Measurements from ENCODE around the gene NANP. TPM values are rescaled to one million over a fixed set of nuclear protein-coding genes. Genes with fewer than 3 reads are reported as not detected.
A peak's percentile ranks its signal among the peaks of the same experiment; 100 is the strongest.

The NANP gene
- total RNA-seq, 1 experiment from 2014 or later = 7.1 TPM

DNA sequence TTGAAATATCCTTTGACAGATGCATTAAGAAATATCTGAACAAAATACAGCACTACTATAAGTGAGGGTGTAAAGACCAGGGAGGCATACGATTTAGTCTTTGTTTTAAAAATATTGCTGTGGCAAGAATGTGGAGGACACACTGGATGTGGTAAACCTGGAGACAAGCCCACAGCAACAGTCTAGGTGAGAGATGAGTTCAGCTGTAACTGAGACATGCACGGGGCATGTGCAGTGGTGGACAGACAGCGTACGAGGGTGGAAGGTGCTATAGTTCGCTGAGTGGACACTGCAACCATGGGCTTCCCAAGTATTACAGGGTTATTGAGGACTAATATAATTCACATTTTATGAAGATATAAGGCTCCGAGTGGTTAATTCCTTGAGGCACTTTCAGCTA, 1.8 kb downstream of the NANP start:
- Histone ChIP-seq H3K14ac (ENCODE audit: insufficient read depth, low read length) (no peak overlapping the region), H2BK12ac (ENCODE audit: insufficient read length, low read depth, low read length) (no peak overlapping the region), H3T11ph (ENCODE audit: low read length) (no peak overlapping the region), H2BK20ac (ENCODE audit: low read depth, low read length, poor library complexity, severe bottlenecking) (no peak overlapping the region), H2BK120ac (ENCODE audit: low read depth, low read length, poor library complexity, severe bottlenecking) (no peak overlapping the region), H3K9me3 (ENCODE audit: control insufficient read depth, low read depth, low read length) (no peaks in the 10 kb centered on the region), H2BK5ac (ENCODE audit: insufficient read length, low read length) (no peak overlapping the region), H4K91ac (ENCODE audit: insufficient read length, low read depth, low read length) (no peak overlapping the region), H4K20me1 (ENCODE audit: control insufficient read depth, insufficient read depth, insufficient read length) (no peaks in the 10 kb centered on the region), H3K79me1 (ENCODE audit: insufficient read depth, low read depth, low read length, poor library complexity, severe bottlenecking) (no peaks in the 10 kb centered on the region), H2AFZ (ENCODE audit: low read length) (no peak overlapping the region), H3K9ac (ENCODE audit: extremely low read depth, insufficient read length, low read length) (no peak overlapping the region), H3K4ac (ENCODE audit: low read depth, low read length) (no peak overlapping the region), H3K23ac (ENCODE audit: insufficient read length, low read depth, low read length) (no peak overlapping the region), H3K23me2 (ENCODE audit: insufficient read length, low read depth, low read length, poor library complexity, severe bottlenecking) (peaks cover 17% of the 10 kb centered on the region), H3K18ac (ENCODE audit: insufficient read length, low read depth, low read length) (no peak overlapping the region), H3K56ac (ENCODE audit: insufficient read length, low read depth, low read length) (no peak overlapping the region), H2AK5ac (ENCODE audit: insufficient read length, low read length) (no peak overlapping the region), H3K79me2 (ENCODE audit: insufficient read depth, low read length) (no peaks in the 10 kb centered on the region), H3K27me3 (ENCODE audit: insufficient read depth, low read length) (no peaks in the 10 kb centered on the region; the same call in 1 of the 2 replicates), H2BK15ac (ENCODE audit: low read depth, low read length) (no peak overlapping the region), H3K4me1 (ENCODE audit: insufficient read depth, low read length) (no peaks in the 10 kb centered on the region), H4K5ac (ENCODE audit: insufficient read length, low read depth, low read length) (no peak overlapping the region), H4K8ac (replicated peaks; ENCODE audit: insufficient read length, low read depth, low read length) (no peak overlapping the region), H3K27ac (ENCODE audit: insufficient read length, low read depth, low read length) (no peak overlapping the region), H3K4me2 (ENCODE audit: insufficient read depth, insufficient read length, low read length) (no peak overlapping the region)
- Mint-ChIP-seq H3K4me3 (peak overlapping the region; percentile 83 to 84), H3K4me1 (peaks cover 35 to 40% of the 10 kb centered on the region in 2 experiments), H3K27me3 (ENCODE audit: low read depth) (peaks cover 15% of the 10 kb centered on the region), H3K27ac (peak overlapping the region in 1 of 3 experiments; percentile 6; a peak in 1 of 7 replicates), H3K9me3 (peaks cover 3 to 6% of the 10 kb centered on the region in 2 experiments; a peak in 3 of 5 replicates), H3K36me3 (ENCODE audit: insufficient read depth in 1 of 3, low read depth in 3 of 3) (peaks cover 0 to 7% (median 0%) of the 10 kb centered on the region in 3 experiments; a peak in 4 of 7 replicates)
- TF ChIP-seq, protein P1, sequence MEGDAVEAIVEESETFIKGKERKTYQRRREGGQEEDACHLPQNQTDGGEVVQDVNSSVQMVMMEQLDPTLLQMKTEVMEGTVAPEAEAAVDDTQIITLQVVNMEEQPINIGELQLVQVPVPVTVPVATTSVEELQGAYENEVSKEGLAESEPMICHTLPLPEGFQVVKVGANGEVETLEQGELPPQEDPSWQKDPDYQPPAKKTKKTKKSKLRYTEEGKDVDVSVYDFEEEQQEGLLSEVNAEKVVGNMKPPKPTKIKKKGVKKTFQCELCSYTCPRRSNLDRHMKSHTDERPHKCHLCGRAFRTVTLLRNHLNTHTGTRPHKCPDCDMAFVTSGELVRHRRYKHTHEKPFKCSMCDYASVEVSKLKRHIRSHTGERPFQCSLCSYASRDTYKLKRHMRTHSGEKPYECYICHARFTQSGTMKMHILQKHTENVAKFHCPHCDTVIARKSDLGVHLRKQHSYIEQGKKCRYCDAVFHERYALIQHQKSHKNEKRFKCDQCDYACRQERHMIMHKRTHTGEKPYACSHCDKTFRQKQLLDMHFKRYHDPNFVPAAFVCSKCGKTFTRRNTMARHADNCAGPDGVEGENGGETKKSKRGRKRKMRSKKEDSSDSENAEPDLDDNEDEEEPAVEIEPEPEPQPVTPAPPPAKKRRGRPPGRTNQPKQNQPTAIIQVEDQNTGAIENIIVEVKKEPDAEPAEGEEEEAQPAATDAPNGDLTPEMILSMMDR (conservative IDR thresholded peaks at IDR 0.05) = no peak
- no CpG with 5 or more reads among the region's 6 CpGs for WGBS (ENCODE audit: extremely low coverage, insufficient read length, low lambda C conversion rate)
- no peak for DNase-seq
